ENCODE data around the gene PCAT7.

DNA sequence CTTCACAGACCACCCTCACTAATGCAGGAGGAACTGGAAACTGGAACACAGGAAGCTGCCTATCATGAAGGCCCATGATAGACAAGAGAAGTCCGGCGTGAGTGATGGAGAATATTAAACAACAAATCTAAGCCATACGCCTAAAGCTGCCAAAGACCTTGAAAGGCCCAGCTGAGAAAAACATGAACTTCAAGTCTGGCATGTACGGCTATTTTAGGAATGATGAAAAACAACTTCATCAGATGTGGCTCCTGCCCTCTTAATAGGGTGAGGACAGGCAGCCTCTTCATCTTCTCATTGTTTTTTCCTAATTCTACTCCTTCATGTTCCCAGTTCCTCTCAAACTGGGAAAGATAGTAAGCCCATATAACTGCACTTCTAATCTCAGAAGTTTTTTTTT, 64.1 kb downstream of the PCAT7 start:
- TF ChIP-seq CTCF (IDR thresholded peaks at IDR 0.05) = no peak
- no peak for TF ChIP-seq RCOR1 (IDR thresholded peaks at IDR 0.05; ENCODE audit: low read depth, low read length)

Measured in A549 (cell line).